Endodermal cell (in vitro differentiated cells): ENCODE results near the gene DCANP1. TPM values are rescaled to one million over a fixed set of nuclear protein-coding genes. Genes with fewer than 3 reads are reported as not detected.

Experiments used
- DNase-seq: peaks from one replicate; pipeline ENCODE4 v3.0.0-alpha.2; 2017
- H3K27ac ChIP-seq: 2 replicates; pipeline ENCODE4 v1.5.1; 2013; ENCODE audit warnings: mild to moderate bottlenecking, low read depth, low read length, moderate library complexity
- H3K27me3 ChIP-seq: 2 replicates; pipeline ENCODE4 v1.6.1; 2013; ENCODE audit warnings: mild to moderate bottlenecking, low read length, moderate library complexity; ENCODE audit not compliant: insufficient read depth, control insufficient read depth, poor library complexity, severe bottlenecking
- H3K36me3 ChIP-seq: 2 replicates; pipeline ENCODE4 v1.7.0; 2013; ENCODE audit warnings: mild to moderate bottlenecking, low read length, moderate library complexity; ENCODE audit not compliant: control insufficient read depth, insufficient read depth
- H3K4me1 ChIP-seq: one replicate; pipeline ENCODE4 v1.7.0; 2013; ENCODE audit warnings: low read length; ENCODE audit not compliant: control insufficient read depth, insufficient read depth
- H3K4me3 ChIP-seq: 2 replicates; pipeline ENCODE4 v1.5.1; 2013; ENCODE audit warnings: mild to moderate bottlenecking, low read length, moderate library complexity
- H3K9ac ChIP-seq: 2 replicates; pipeline ENCODE4 v1.6.1; 2013; ENCODE audit warnings: mild to moderate bottlenecking, low read length, moderate library complexity; ENCODE audit not compliant: poor library complexity, severe bottlenecking; ENCODE audit errors: extremely low read depth
- H3K9me3 ChIP-seq: 2 replicates; pipeline ENCODE4 v1.6.1; 2013; ENCODE audit warnings: mild to moderate bottlenecking, low read length, moderate library complexity; ENCODE audit not compliant: control insufficient read depth
- H3K27ac Mint-ChIP-seq: 2 replicates; pipeline ENCODE4 v1.8.0; 2020; ENCODE audit warnings: mixed read lengths
- H3K27me3 Mint-ChIP-seq: 2 replicates; pipeline ENCODE4 v1.8.0; 2021; ENCODE audit warnings: mild to moderate bottlenecking, mixed read lengths; ENCODE audit not compliant: insufficient read depth
- H3K36me3 Mint-ChIP-seq: 2 replicates; pipeline ENCODE4 v1.8.0; 2020; ENCODE audit warnings: low read depth, mixed read lengths
- H3K4me1 Mint-ChIP-seq: 2 replicates; pipeline ENCODE4 v1.8.0; 2020; ENCODE audit warnings: mixed read lengths
- H3K4me3 Mint-ChIP-seq: 2 replicates; pipeline ENCODE4 v1.8.0; 2020; ENCODE audit warnings: mild to moderate bottlenecking, moderate library complexity, mixed read lengths
- H3K9me3 Mint-ChIP-seq: 2 replicates; pipeline ENCODE4 v1.8.0; 2020; ENCODE audit warnings: mild to moderate bottlenecking, mixed read lengths
- CTCF ChIP-seq: fragments of 200-600 bp; sonication (generic); conservative IDR thresholded peaks from 2 replicates; pipeline ENCODE4 v1.5.0; 2021; ENCODE audit warnings: antibody characterized with exemption, mild to moderate bottlenecking
- WGBS, 2 experiments: methylation state at CpG; one replicate each; pipeline versions ENCODE4 v1.1.5 to v1.1.7; 2013; ENCODE audit warnings: missing lambda C conversion rate in 2 of 2, mixed read lengths in 1 of 2; ENCODE audit not compliant: insufficient coverage in 1 of 2, insufficient read length in 1 of 2; 5-methylcytosine and 5-hydroxymethylcytosine counted together
- total RNA-seq, 2 donors: library from RNA; stranded (reverse); fragmentation: NEBNext Ultra II Directional in 1 of 2; extraction: Animal tissue kit (Norgen Biotek cat#: 25700) in 1 of 2; gene quantifications; 2 replicates in 1 of 2; 3 replicates in 1 of 2; pipeline ENCODE4 v1.2.1, GENCODE V29; 2021

Gene DCANP1
- total RNA-seq, 2 donors from 2014 or later: not detected

- no peak for TF ChIP-seq CTCF
- no peak overlapping the region for H3K4me3 ChIP-seq
- peaks cover 41% of the 10 kb centered on the region for H3K27me3 Mint-ChIP-seq
Measured at GRCh38 chr5:135446615-135447014, 533 bp downstream of the DCANP1 start.

GRCh38 chr5:135446206-135446605, 942 bp downstream of the DCANP1 start:
- Mint-ChIP-seq H3K36me3 (no peaks in the 10 kb centered on the region), H3K9me3 (peaks cover 5% of the 10 kb centered on the region), H3K27me3 (peaks cover 38% of the 10 kb centered on the region), H3K4me1 (peaks cover 28% of the 10 kb centered on the region), H3K27ac (no peak overlapping the region), H3K4me3 (no peak overlapping the region)
- WGBS, 2 experiments: 90 to 100% methylated on average over 3 to 9 of the region's 9 CpGs
- no peaks in the 10 kb centered on the region for H3K27me3 ChIP-seq
- H3K4me1 ChIP-seq: peaks cover 28% of the 10 kb centered on the region
- no peaks in the 10 kb centered on the region for H3K36me3 ChIP-seq
- TF ChIP-seq CTCF: no peak
- H3K9me3 ChIP-seq: peaks cover 4% of the 10 kb centered on the region
- no peak overlapping the region for H3K4me3 ChIP-seq
- H3K27ac ChIP-seq: no peak overlapping the region
- no peak overlapping the region for H3K9ac ChIP-seq
- DNase-seq: peak; percentile 41

More at GRCh38 chr5:135446615-135447014, 533 bp downstream of the DCANP1 start:
- no peaks in the 10 kb centered on the region for H3K36me3 ChIP-seq
- Mint-ChIP-seq H3K4me3 (no peak overlapping the region), H3K36me3 (no peaks in the 10 kb centered on the region), H3K27ac (no peak overlapping the region), H3K4me1 (peaks cover 28% of the 10 kb centered on the region), H3K9me3 (peaks cover 5% of the 10 kb centered on the region)
- DNase-seq: no peak
- WGBS, 2 experiments: 91 to 97% methylated on average over 7 of the region's 7 CpGs
- H3K27ac ChIP-seq: no peak overlapping the region
- no peak overlapping the region for H3K9ac ChIP-seq
- H3K4me1 ChIP-seq: peaks cover 28% of the 10 kb centered on the region
- peaks cover 4% of the 10 kb centered on the region for H3K9me3 ChIP-seq
- H3K27me3 ChIP-seq: no peaks in the 10 kb centered on the region

GRCh38 chr5:135445306-135445985, 1.7 kb downstream of the DCANP1 start:
- Mint-ChIP-seq H3K27ac (no peak overlapping the region), H3K36me3 (no peaks in the 10 kb centered on the region), H3K4me1 (peaks cover 28% of the 10 kb centered on the region), H3K27me3 (peaks cover 30% of the 10 kb centered on the region), H3K9me3 (peaks cover 5% of the 10 kb centered on the region), H3K4me3 (no peak overlapping the region)
- peaks cover 4% of the 10 kb centered on the region for H3K9me3 ChIP-seq
- peaks cover 28% of the 10 kb centered on the region for H3K4me1 ChIP-seq
- H3K27me3 ChIP-seq: no peaks in the 10 kb centered on the region
- no peaks in the 10 kb centered on the region for H3K36me3 ChIP-seq
- no peak overlapping the region for H3K9ac ChIP-seq
- H3K27ac ChIP-seq: no peak overlapping the region
- H3K4me3 ChIP-seq: no peak overlapping the region
- peak; percentile 45 for DNase-seq
- TF ChIP-seq CTCF: no peak
- WGBS, 2 experiments: 93% methylated on average over 11 to 14 of the region's 14 CpGs
